Measurements from ENCODE around the gene SCUBE1.

DNA sequence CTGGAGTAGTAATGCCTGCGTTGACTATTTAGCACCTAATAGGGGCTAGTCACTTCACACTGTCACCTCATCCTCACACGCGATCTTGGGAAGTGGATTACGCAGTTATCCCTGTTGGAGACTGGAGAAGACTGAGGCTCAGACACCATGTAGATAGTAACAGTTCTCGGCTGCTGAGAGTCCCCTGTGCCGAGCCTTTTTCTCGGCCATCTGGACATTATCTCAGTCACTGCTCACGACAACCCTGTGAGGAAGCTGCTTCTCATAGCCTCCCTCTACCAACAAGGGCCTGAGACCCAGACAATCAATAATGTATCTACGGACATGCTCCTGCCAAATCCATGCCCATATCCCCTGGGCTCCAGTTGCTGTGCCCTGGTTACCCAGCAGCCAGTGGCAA lies 25.9 kb downstream of the SCUBE1 start:
- TF ChIP-seq, protein P1, sequence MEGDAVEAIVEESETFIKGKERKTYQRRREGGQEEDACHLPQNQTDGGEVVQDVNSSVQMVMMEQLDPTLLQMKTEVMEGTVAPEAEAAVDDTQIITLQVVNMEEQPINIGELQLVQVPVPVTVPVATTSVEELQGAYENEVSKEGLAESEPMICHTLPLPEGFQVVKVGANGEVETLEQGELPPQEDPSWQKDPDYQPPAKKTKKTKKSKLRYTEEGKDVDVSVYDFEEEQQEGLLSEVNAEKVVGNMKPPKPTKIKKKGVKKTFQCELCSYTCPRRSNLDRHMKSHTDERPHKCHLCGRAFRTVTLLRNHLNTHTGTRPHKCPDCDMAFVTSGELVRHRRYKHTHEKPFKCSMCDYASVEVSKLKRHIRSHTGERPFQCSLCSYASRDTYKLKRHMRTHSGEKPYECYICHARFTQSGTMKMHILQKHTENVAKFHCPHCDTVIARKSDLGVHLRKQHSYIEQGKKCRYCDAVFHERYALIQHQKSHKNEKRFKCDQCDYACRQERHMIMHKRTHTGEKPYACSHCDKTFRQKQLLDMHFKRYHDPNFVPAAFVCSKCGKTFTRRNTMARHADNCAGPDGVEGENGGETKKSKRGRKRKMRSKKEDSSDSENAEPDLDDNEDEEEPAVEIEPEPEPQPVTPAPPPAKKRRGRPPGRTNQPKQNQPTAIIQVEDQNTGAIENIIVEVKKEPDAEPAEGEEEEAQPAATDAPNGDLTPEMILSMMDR (IDR thresholded peaks at IDR 0.05) = no peak
- no peak for TF ChIP-seq EZH2phosphoT487 (IDR thresholded peaks at IDR 0.05)
- no peak for TF ChIP-seq EZH2 (IDR thresholded peaks at IDR 0.05)
